SK-N-SH (cell line): ENCODE measurements around the gene FBLIM1. TPM values are rescaled to one million over a fixed set of nuclear protein-coding genes. Genes with fewer than 3 reads are reported as not detected.
A peak's percentile ranks its signal among the peaks of the same experiment; 100 is the strongest.

Experiments used
- CTCF ChIA-PET: fragments of 300-600, 350-600 bp; formaldehyde crosslinking; extraction: SDS; loops from one replicate; lab custom pipeline; 2021; lab: Yijun Ruan, JAX
- POLR2A ChIA-PET: fragments of 350-600 bp; sonication (Branson Sonifier 250); formaldehyde crosslinking; extraction: SDS; loops from one replicate; lab custom pipeline; 2020; ENCODE audit warnings: antibody characterized with exemption, inconsistent platforms; lab: Yijun Ruan, JAX
- DNase-seq: peaks from one replicate; pipeline ENCODE4 v3.0.0; 2012
- H2AFZ ChIP-seq: fragments of 200-600 bp; sonication (generic); 2 replicates; pipeline ENCODE4 v1.8.1; 2016; ENCODE audit warnings: antibody characterized with exemption, mild to moderate bottlenecking, low read depth
- H3F3A ChIP-seq: fragments of 200-600 bp; sonication (generic); replicated peaks from 2 replicates; pipeline ENCODE3; 2016; ENCODE audit warnings: antibody characterized with exemption, mild to moderate bottlenecking; ENCODE audit not compliant: insufficient read depth
- H3K27ac ChIP-seq, 2 experiments: fragments of 200-500 bp in 1 of 2; fragments of 200-600 bp in 1 of 2; sonication (Bioruptor generic) in 1 of 2; sonication (generic), shearing (Covaris generic) in 1 of 2; 2 replicates each; pipeline versions ENCODE4 v1.5.1 to v1.6.1; 2014 to 2016; ENCODE audit warnings: low read depth in 2 of 2, inconsistent platforms in 1 of 2, low read length in 1 of 2, mild to moderate bottlenecking in 1 of 2, mixed read lengths in 1 of 2
- H3K27me3 ChIP-seq: fragments of 200-600 bp; sonication (generic), shearing (Covaris generic); 2 replicates; pipeline ENCODE4 v1.6.1; 2016; ENCODE audit warnings: mixed run types; ENCODE audit not compliant: insufficient read depth
- H3K36me3 ChIP-seq, 2 experiments: fragments of 200-500 bp in 1 of 2; fragments of 200-600 bp in 1 of 2; sonication (Bioruptor generic) in 1 of 2; sonication (generic) in 1 of 2; replicated peaks in 1 of 2; 2 replicates each; pipeline versions ENCODE3 to v1.5.1; 2014 to 2016; ENCODE audit warnings: low read length in 1 of 2, mild to moderate bottlenecking in 1 of 2; ENCODE audit not compliant: insufficient read depth in 2 of 2, control insufficient read depth in 1 of 2
- H3K4me1 ChIP-seq, 2 experiments: fragments of 200-500 bp in 1 of 2; fragments of 200-600 bp in 1 of 2; sonication (Bioruptor generic) in 1 of 2; sonication (generic), shearing (Covaris generic) in 1 of 2; 2 replicates each; pipeline versions ENCODE4 v1.5.1 to v1.6.1; 2014 to 2016; ENCODE audit warnings: low read depth in 1 of 2, low read length in 1 of 2, mixed run types in 1 of 2; ENCODE audit not compliant: insufficient read depth in 2 of 2, control insufficient read depth in 1 of 2
- H3K4me2 ChIP-seq: fragments of 200-600 bp; sonication (generic), shearing (Covaris generic); 2 replicates; pipeline ENCODE4 v1.6.1; 2017; ENCODE audit warnings: mixed run types
- H3K4me3 ChIP-seq, 2 experiments: fragments of 200-500 bp in 1 of 2; fragments of 200-600 bp in 1 of 2; sonication (Bioruptor generic) in 1 of 2; sonication (generic), shearing (Covaris generic) in 1 of 2; 2 replicates each; pipeline versions ENCODE4 v1.5.1 to v1.8.1; 2014 to 2016; ENCODE audit warnings: low read depth in 2 of 2, inconsistent platforms in 1 of 2, low read length in 1 of 2, mild to moderate bottlenecking in 1 of 2, mixed read lengths in 1 of 2, moderate library complexity in 1 of 2
- H3K79me2 ChIP-seq: fragments of 200-600 bp; sonication (generic); 2 replicates; pipeline ENCODE4 v1.8.1; 2017; ENCODE audit warnings: mild to moderate bottlenecking; ENCODE audit not compliant: insufficient read depth
- H3K9ac ChIP-seq: fragments of 200-600 bp; sonication (generic); 2 replicates; pipeline ENCODE4 v1.6.1; 2017; ENCODE audit warnings: mixed run types
- H3K9me2 ChIP-seq: fragments of 200-600 bp; sonication (generic); 2 replicates; pipeline ENCODE4 v1.6.1; 2017; ENCODE audit warnings: mixed run types
- H3K9me3 ChIP-seq: fragments of 200-600 bp; sonication (generic); 2 replicates; pipeline ENCODE4 v1.6.1; 2017; ENCODE audit warnings: mixed run types, mild to moderate bottlenecking, moderate library complexity
- H4K20me1 ChIP-seq: fragments of 200-600 bp; sonication (generic); 2 replicates; pipeline ENCODE4 v1.6.1; 2017; ENCODE audit warnings: mild to moderate bottlenecking, mixed run types; ENCODE audit not compliant: insufficient read depth
- EZH2phosphoT487 ChIP-seq: fragments of 200-600 bp; sonication (generic); IDR thresholded peaks from 2 replicates; pipeline ENCODE4 v1.6.1; 2017; ENCODE audit warnings: low read depth, mixed run types, mild to moderate bottlenecking, antibody characterized with exemption, moderate library complexity, borderline replicate concordance
- FOXJ3 ChIP-seq: sonication (generic); formaldehyde crosslinking; IDR thresholded peaks from 2 replicates; pipeline ENCODE4 v1.5.1; 2020; ENCODE audit warnings: mild to moderate bottlenecking, missing genetic modification reagents
- MEF2A ChIP-seq: IDR thresholded peaks from 2 replicates; pipeline ENCODE4 v1.4.0; 2012; ENCODE audit warnings: low read depth, borderline replicate concordance
- MXI1 ChIP-seq: IDR thresholded peaks from 2 replicates; pipeline ENCODE4 v1.6.1; 2012; ENCODE audit warnings: mild to moderate bottlenecking, low read depth, low read length, improper control_type of control experiment
- PBX3 ChIP-seq: IDR thresholded peaks from 2 replicates; pipeline ENCODE4; 2012
- RAD21 ChIP-seq: IDR thresholded peaks from 2 replicates; pipeline ENCODE4 v1.6.1; 2012; ENCODE audit warnings: mild to moderate bottlenecking, low read length
- RXRA ChIP-seq: IDR thresholded peaks from 2 replicates; pipeline ENCODE4 v1.4.0; 2012; ENCODE audit warnings: low read depth, mild to moderate bottlenecking, borderline replicate concordance
- SMC3 ChIP-seq: IDR thresholded peaks from 2 replicates; pipeline ENCODE4 v1.6.1; 2012; ENCODE audit warnings: low read depth, low read length, improper control_type of control experiment
- TEAD4 ChIP-seq: IDR thresholded peaks from 2 replicates; pipeline ENCODE4 v1.4.0; 2012; ENCODE audit warnings: mild to moderate bottlenecking, borderline replicate concordance; ENCODE audit not compliant: insufficient read depth
- USF2 ChIP-seq: fragments of 150-350 bp; IDR thresholded peaks from 2 replicates; pipeline ENCODE4 v1.6.1; 2017; ENCODE audit warnings: antibody characterized with exemption, low read length, low read depth, borderline replicate concordance
- YY1 ChIP-seq: IDR thresholded peaks from 2 replicates; pipeline ENCODE4 v1.4.0; 2012; ENCODE audit warnings: low read depth, mild to moderate bottlenecking
- ZBTB33 ChIP-seq: IDR thresholded peaks from 2 replicates; pipeline ENCODE4 v1.4.0; 2012; ENCODE audit warnings: low read depth, borderline replicate concordance
- WGBS: methylation state at CpG from one replicate; pipeline ENCODE4 v1.1.6; 2017; ENCODE audit warnings: low lambda C conversion rate; 5-methylcytosine and 5-hydroxymethylcytosine counted together
- polyA plus RNA-seq, 3 experiments: library from polyadenylated mRNA; depleted of rRNA; stranded (reverse); fragments of >200 nt; gene quantifications; 2 replicates each; pipeline ENCODE4 v1.2.3, GENCODE V29; 2012

Gene FBLIM1
- polyA plus RNA-seq, 1 of the 3 experiments (the other 2 are of a cell fraction): 89.8 TPM

GRCh38 chr1:15756143-15757015, 2.2 kb upstream of the FBLIM1 start:
- Histone ChIP-seq H3K4me1 (peaks cover 23 to 39% of the 10 kb centered on the region in 2 experiments), H4K20me1 (peaks cover 4% of the 10 kb centered on the region), H3K4me2 (no peak overlapping the region), H3K27me3 (no peaks in the 10 kb centered on the region), H3F3A (peaks cover 30% of the 10 kb centered on the region), H3K4me3 (no peak overlapping the region), H3K9me3 (no peaks in the 10 kb centered on the region), H3K9ac (no peak overlapping the region), H2AFZ (no peak overlapping the region), H3K27ac (peak overlapping the region in 1 of 2 experiments; percentile 92; a peak in 1 of 4 replicates), H3K79me2 (peaks cover 27% of the 10 kb centered on the region), H3K9me2 (no peaks in the 10 kb centered on the region), H3K36me3 (no peaks in the 10 kb centered on the region)
- no peak for TF ChIP-seq MXI1
- no peak for TF ChIP-seq RAD21
- TF ChIP-seq MEF2A: no peak
- TF ChIP-seq ZBTB33: no peak
- no peak for TF ChIP-seq RXRA
- no peak for TF ChIP-seq YY1
- TF ChIP-seq USF2: no peak
- TF ChIP-seq SMC3: no peak
- TF ChIP-seq EZH2phosphoT487: no peak
- no peak; the same call in 1 of the 2 replicates for TF ChIP-seq FOXJ3
- no peak for TF ChIP-seq TEAD4
- TF ChIP-seq PBX3: no peak
- CTCF ChIA-PET: interaction anchor here (0.7 to 2.6 kb wide), 3 partner anchors 15 to 36 kb away, joined by 3 to 12 read pairs (median 6); no protein-coding TSS in a partner anchor
- WGBS: 95% methylated on average over 20 of the region's 21 CpGs
- POLR2A ChIA-PET: no interaction called here
- no peak for DNase-seq
